ENCODE measurements around the gene MYH11.
"Not testable (repeated sequence)": the region's sequence is repeated elsewhere in the genome, so short reads cannot be mapped to it uniquely, and the experiment has no call there.

MYH11 gene

DNA sequence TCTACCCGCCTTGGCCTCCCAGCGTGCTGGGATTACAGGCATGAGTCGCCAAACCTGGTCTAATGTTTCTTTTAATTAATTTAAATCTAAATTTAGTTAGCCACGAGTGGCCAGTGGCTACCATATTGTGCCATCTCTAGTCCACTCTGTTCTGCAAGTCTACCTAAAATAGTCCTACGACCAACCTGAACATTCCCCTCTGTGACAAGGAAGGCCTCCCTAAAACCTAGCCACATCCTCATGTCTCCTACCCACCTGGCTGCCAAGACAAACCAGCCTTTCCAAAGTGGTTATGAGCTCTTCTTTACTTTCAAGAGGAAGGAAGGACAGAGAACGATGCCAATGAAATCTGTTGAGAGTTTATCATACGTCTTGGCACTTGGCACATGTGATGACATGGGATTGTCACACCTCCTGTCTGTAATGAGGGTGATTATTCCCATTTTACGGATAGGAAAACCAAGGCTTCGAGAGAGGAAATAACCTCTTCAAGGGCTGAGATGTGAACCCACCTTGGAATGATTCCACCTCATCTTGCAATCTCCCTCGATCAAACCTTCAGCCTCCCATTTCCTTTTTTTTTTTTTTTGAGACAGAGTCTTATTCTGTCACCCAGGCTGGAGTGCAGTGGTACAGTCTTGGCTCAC, 19.7 kb downstream of the MYH11 start:
- no peak for DNase-seq

GRCh38 chr16:15836074-15836473, 20.8 kb downstream of the MYH11 start:
- DNase-seq, result no peak

- no peak for DNase-seq
Measured at GRCh38 chr16:15835136-15835878, 21.5 kb downstream of the MYH11 start.

DNA sequence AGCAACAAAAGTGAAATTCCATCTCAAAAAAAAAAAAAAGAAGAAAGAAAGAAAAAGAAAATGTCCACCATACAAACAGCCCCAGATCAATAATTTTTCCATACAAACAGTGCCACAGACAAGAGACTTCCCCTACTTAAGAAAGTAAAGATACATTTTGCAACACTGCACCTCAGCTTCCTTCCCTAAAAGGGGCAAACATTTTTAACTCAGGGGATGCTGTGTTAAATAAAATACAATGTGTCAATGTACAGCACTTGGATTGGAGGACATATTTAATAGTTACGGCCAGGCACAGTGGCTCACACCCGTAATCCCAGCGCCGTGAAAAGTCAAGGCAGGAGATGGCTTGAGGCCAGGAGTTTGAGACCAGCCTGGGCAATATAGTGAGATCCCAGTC, 22.3 kb downstream of the MYH11 start:
- DNase-seq, result no peak

- no peak for DNase-seq
Measured at GRCh38 chr16:15833541-15833940, 23.3 kb downstream of the MYH11 start.

GRCh38 chr16:15832241-15832640, 24.6 kb downstream of the MYH11 start:
- DNase-seq, result no peak

- DNase-seq, result no peak
Measured at GRCh38 chr16:15830832-15831451, 25.9 kb downstream of the MYH11 start.

GRCh38 chr16:15829460-15829859, 27.4 kb downstream of the MYH11 start:
- no peak for DNase-seq

- no peak for DNase-seq
Measured at GRCh38 chr16:15827709-15828343, 29.0 kb downstream of the MYH11 start.

DNA sequence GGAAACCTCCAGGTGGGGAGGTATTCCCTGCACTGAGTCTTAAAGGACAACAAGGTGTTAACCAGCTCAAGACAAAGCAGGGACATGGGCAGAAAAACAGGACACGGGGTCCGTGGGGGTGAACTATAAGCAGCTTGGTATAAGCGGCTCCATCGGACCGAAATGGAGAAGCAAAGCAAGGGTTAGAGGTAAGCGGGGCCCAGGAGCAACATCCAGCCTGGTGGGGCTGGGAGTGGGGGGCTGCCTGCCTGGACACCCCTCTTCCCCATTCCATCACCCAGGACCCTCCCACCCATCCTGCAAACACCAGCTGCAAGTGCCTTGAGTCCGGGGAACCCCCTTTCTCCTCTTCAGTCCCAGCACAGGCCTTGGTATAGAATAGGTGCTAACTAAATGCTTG, 29.5 kb downstream of the MYH11 start:
- no peak for DNase-seq

DNA sequence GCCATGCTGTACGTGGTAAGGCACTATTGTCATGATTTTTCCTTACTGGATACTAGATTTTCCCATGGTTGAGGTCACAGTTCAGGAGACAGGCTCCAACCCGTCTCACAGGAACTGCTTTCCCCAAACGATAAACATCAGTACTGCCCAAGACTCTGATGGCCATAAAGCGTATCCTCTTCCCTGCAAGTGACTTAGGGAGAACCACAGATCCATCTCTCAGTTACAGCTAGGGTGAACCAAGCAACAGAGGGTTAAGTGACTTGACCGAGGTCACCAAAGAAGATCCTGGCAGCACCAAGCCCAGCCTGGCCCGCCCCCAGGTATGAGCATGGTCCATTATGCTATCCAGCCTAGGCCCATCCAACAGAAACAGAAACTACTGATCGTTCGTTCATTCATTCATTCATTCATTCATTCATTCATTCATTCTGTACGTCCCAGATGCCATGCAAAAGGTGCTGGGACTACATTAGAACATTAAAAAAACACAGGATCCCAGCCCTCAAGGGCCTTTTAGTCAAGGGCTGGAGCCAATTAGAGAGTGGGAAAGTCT, 31.0 kb downstream of the MYH11 start:
- no peak for DNase-seq

DNA sequence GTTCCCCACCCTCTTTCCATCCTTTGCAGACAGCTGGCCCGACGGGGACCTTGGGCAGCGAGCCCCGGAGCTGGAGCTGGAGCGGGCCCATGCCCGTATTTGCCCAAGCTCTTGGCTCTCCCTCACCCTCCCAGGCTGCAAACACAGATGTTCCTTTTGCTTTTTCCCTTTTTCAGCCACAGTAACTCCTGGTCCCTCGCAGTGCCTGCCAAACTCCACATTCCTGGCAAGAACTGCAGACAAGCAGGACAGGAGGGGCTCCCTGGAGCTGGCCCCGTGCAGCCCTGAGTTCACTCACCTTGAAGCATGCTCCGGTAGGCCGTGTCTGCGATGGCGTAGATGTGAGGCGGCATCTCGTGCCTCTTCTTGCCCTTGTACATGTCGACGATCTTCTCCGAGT, 33.9 kb downstream of the MYH11 start:
- DNase-seq, result no peak

GRCh38 chr16:15820837-15821236, 36.0 kb downstream of the MYH11 start:
- DNase-seq, result no peak

GRCh38 chr16:15819046-15819445, 37.8 kb downstream of the MYH11 start:
- DNase-seq, result no peak

DNA sequence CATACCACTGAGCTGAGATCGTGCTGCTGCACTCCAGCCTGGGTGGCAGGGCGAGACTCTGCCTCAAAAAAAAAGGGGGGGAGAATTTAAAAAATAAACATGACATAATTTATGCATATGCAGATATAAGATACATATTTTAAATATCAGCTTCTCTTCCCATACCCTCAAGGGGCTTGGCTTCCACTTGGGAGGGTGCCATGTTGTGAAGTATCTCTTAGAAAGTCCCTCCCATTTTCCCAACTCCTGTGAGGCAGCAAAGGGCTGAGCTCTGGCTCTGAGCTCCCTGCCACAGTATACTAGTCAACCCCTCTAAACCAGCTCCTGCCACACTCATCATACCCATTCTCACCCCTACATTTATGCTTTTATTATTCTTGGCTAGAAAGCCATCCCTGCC, 39.4 kb downstream of the MYH11 start:
- DNase-seq, result no peak

GRCh38 chr16:15816228-15816627, 40.6 kb downstream of the MYH11 start:
- no peak for DNase-seq

DNA sequence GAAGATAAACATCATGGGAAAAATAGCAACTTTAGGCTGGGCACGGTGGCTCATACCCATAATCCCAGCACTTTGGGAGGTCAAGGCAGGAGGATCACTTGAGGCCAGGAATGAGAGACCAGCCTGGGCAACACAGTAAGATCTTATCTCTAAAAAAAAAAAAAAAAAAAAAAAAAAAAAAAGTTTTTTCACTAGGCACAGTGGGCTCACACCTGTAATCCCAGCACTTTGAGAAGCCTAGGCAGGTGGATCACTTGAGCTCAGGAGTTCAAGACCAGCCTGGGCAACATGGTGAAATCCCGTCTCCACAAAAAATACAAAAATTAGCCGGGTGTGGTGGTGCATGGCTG, 44.5 kb downstream of the MYH11 start:
- not testable (repeated sequence) for DNase-seq

DNA sequence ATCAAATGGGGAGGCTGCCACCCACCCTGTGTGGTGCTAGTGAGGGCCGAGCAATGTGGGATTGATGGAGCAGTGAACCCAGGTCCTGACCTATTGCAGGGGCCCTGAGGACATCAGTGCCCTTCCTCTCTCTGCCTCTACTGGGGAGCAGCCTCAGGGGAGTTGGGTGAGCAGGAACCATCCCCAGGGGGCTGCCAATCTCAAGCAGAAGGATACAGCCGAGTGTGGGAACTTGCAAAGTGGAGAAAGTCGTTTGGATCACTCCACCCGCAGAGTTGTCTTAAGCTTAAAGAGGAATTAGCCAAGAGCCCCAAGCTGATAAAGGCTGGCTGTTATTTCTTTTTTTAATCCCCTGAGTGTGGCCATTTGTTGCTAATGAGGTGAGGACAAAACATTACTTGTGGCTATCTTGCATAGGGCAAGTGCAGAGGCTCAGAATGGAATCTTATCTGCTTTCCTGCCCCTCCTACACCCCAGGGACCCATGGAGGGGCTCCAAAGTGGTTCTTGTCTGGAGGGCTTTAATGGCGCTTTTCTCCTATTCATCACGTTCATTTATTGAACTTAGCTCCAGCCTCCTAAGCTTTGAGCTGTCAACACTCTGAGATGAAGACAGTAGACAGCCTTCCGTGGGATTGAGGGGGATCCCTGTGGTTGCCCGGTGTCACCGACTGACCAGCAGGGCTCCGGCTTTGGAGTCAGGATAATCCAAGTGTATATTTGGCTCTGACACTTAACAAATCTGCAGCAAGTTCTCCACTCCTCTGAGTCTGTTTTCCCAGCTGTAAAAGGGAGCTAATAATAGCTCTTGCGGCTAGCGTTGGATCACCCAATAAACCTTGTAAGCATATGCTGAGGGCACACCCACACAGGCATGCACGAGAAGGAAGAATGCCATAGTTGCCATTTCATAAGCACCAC, 45.1 kb downstream of the MYH11 start:
- DNase-seq, result no peak

GRCh38 chr16:15810949-15811348, 45.9 kb downstream of the MYH11 start:
- no peak for DNase-seq

DNA sequence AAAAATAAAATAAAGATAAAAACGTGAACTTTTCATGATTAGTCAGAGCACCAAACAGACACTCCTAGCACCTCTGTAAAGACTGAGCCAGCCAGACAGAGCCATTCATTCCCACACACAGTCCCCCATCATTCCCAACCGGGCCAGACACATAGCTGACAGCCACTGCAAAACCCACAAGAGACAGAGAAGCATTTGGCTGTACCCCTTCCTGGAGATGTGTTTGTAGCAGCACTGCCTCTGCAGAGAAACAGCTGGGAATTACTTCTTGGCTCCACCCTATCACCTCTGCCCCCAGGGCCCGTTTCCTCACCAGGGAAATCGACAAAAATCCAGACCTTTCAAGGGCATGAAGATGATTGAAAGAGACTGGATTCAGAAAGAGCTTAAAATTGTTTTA, 46.4 kb downstream of the MYH11 start:
- DNase-seq, result no peak

- not testable (repeated sequence) for DNase-seq
Measured at GRCh38 chr16:15809297-15809696, 47.5 kb downstream of the MYH11 start.

GRCh38 chr16:15808071-15808470, 48.8 kb downstream of the MYH11 start:
- DNase-seq, result no peak
